CD4-positive, alpha-beta T cell treated with Interleukin-10 for 1 hour (primary cell): ENCODE measurements around the gene KCTD6.
"Not testable (repeated sequence)": the region's sequence is repeated elsewhere in the genome, so short reads cannot be mapped to it uniquely, and the experiment has no call there.

Source experiments
- DNase-seq: peaks from one replicate; pipeline ENCODE4 v3.0.0-alpha.2; 2020

Gene KCTD6

GRCh38 chr3:58527440-58527839 is 35.5 kb downstream of the KCTD6 start:
- not testable (repeated sequence) for DNase-seq

DNA sequence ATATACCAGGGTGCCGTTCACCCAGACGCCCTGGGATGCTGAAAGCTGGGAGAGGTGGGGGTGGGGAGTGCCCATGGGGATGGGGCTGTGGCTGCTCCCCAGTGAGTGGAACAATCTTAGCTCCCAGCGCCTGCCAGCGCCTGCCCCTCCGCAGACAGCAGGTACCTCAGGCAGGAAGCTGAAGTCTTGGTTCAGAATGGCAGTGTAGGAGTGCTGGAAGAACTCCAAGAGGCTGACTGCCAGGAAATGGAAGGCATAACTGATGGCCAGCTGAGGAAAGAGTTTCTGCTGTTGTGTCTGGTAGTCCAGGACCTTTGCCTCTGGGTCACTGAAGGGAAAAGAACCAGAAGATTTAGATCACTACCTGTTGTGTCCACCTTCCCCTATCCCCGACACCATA is 36.7 kb downstream of the KCTD6 start:
- DNase-seq: no peak

DNA sequence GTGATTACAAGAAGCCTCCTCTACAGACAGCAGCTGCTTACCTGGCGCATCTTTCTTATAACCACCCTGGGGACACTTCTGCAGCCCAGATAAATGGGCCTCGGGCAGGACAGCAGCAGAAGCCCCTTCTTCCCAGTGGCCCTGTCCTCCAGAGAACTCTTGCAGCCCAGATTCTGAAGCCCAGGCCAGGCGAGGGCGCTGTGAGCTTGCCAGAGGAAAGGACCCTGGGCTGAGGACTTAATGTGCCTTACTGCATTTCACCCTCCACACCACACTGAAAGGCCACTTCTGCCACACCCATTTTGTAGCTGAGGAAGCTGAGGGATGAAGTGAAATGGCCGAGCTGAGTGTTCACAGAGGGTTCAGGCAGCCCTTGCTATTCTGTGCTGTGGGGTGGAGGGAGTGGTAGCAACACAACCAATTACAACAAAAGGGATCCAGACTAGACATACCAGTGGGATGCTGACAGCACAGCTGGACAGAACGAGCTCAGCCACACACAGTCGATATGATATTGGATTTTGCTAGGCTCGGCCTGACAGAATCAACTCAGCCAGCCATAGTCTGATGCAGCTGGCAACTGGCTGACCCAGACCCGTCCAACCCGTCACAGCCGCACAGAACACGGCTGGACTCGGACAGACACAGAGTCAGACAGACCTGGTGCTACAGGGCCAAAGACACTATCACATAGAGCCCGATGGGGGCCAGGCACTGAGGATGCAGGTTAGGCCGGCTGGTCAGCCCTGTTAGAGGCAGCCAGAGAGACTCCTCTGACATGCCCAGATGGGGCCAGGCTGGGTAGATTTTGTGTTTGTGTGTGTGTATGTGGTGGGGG is 37.8 kb downstream of the KCTD6 start:
- no peak for DNase-seq

DNA sequence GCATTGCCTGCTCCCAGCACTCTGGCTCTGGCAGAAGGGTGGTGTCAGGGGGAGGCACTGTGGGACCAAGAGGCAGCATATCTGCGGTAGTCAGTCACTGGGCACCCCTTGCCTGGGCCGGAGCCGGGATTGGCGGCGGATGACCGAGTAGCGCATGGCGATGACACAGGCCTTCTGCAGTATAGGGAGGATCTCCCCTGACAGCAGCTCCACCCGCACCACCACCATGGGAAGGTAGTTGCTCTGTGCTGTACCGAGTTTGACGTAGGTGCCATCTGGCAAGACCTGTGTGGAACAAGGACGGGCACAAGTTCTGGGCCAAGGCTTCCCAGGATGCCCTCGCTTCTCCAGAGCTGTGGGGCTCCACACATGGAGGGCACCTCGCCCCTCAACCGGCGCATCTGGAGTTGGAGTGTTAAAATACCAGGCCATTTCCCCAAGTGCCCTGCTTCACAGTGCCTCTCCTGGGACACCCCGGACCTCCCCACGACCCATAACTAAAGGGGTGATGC is 38.5 kb downstream of the KCTD6 start:
- DNase-seq: no peak

DNA sequence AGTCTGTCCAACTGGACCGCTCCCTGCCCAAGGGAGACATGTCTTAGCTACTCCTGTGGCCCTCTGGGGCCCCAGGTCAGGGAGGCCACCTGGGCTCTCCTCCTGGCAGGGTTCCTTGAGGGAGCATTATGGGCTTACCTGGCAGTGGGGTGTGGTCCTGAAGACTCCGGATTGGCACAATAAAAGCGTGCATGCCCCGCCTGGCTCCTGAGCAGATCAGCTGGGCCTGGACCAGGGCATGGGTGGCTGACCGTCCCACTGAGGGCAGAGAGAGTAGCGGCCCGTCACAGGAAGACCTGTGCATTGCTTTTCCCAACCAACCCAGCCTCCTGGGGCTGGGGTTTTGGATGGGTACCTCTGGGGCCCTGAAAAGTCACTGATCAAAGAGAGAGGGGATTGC is 39.7 kb downstream of the KCTD6 start:
- no peak for DNase-seq

DNA sequence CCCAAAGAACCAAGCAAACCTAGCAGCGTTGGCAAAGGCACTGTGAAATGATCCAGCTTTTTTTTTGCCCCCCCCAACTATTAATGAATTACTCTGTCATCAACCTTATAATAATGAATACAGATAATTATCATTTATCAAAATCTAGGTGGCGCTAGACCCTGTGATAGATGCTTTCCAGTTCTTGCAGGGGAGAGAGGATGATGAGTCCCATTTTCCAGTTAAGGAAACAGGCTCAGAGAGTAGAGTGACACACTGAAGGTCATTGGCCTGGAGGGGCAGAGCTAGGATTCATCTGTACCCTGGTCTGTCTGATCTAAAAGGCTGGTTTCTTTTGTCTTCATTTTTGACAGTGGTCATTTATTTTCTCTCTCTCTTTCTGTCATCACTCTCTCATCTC is 40.1 kb downstream of the KCTD6 start:
- no peak for DNase-seq

DNA sequence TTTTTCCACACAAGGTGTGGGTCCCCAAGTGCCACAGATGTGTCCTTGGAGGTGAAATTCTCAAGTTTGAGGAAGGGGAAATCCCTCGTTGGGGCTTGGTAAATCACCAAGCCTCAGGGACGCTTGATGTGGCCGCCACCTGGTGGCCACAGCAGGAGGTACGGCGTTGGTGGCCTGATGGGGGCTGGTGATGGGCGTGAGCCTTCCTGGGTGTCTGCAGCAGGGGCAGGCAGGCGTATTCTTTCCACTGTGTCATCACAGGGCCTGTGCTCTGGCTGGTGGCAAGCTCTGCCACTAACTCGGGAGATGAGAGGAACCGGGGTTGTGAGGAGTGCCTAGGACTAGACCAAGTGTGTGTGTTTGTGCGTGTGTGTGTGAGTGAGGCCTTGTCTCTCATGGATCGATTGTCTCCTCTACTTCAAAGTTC is 40.9 kb downstream of the KCTD6 start:
- peak; percentile 84 for DNase-seq

- no peak for DNase-seq
These were observed 42.9 kb downstream of the KCTD6 start for GRCh38 chr3:58534592-58535494.

- DNase-seq: no peak
These were observed 43.9 kb downstream of the KCTD6 start for GRCh38 chr3:58535531-58536500.

GRCh38 chr3:58536501-58537411 is 44.9 kb downstream of the KCTD6 start, which contains the start of gene ACOX2:
Gene ACOX2, minus strand, starts transcription at chr3:58537190. Its CDS starts 2,084 bp downstream, at chr3:58535106.
- DNase-seq: no peak

GRCh38 chr3:58537412-58538301 is 45.8 kb downstream of the KCTD6 start:
- DNase-seq: no peak

GRCh38 chr3:58539626-58540025 is 47.7 kb downstream of the KCTD6 start:
- no peak for DNase-seq

- DNase-seq: no peak
These were observed 48.4 kb downstream of the KCTD6 start for GRCh38 chr3:58540176-58540858.

- no peak for DNase-seq
These were observed 52.6 kb downstream of the KCTD6 start for GRCh38 chr3:58544541-58544940.

DNA sequence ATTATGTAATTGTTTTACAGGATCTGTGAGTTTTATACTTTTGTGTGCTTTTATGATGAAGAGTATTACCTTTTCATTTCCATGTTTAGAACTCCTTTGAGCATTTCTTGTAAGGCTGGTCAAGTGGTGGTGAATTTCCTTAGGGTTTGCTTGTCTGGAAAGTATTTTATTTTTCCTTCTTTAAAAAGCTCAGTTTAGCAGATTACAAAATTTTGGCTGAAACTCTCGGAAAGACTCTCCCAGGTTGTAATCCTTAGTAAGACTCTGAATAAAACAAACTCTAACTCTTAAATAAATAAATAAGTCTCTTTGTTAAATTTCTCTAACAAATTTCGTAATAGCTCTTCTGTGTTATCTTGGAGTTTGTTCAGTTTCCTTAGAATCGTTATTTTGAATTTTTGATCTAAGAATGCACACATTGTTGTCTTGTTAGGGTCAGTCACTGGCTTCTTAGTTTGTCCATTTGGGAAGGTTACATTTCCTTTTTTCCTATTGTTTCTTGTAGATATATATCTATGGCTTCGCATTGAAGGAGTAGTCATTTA is 59.8 kb downstream of the KCTD6 start:
- DNase-seq: no peak
